Gastroesophageal sphincter (tissue), 3 donors: ENCODE results near the gene SGO2.

Experiments
- CTCF ChIP-seq, 4 experiments: fragments of 200-600 bp in 2 of 4; fragments of 450-650 bp in 2 of 4; sonication (generic) in 1 of 4; IDR thresholded peaks; one replicate each; pipeline ENCODE4 v1.5.1; 2017 to 2019; ENCODE audit warnings: antibody characterized with exemption in 4 of 4, mild to moderate bottlenecking in 2 of 4, moderate library complexity in 2 of 4
- EP300 ChIP-seq: sonication (generic); formaldehyde crosslinking; IDR thresholded peaks from one replicate; pipeline ENCODE4 v1.6.1; 2017; ENCODE audit warnings: antibody characterized with exemption, mild to moderate bottlenecking
- POLR2A ChIP-seq, 2 donors: fragments of 450-650 bp; IDR thresholded peaks; one replicate each; pipeline ENCODE4 v1.6.1; 2017; ENCODE audit warnings: antibody characterized with exemption in 2 of 2, mild to moderate bottlenecking in 2 of 2, moderate library complexity in 1 of 2
- POLR2AphosphoS5 ChIP-seq: sonication (generic); formaldehyde crosslinking; IDR thresholded peaks from one replicate; pipeline ENCODE4 v1.6.1; 2017; ENCODE audit warnings: antibody characterized with exemption

GRCh38 chr2:200496696-200497095, 29.3 kb upstream of the SGO2 start:
- no peak for TF ChIP-seq POLR2A (IDR thresholded peaks at IDR 0.05)
- no peak for TF ChIP-seq EP300
- TF ChIP-seq CTCF (IDR thresholded peaks at IDR 0.05): no peak
- TF ChIP-seq POLR2AphosphoS5: no peak
